NCI-H1417 treated with DMSO at 0.1 percent for 48 hours (cell line): Measurements from ENCODE around the gene DHX57.
"Not testable (repeated sequence)": the region's sequence is repeated elsewhere in the genome, so short reads cannot be mapped to it uniquely, and the experiment has no call there.

Experiments used
- DNase-seq: peaks from one replicate; lab custom pipeline; 2025; lab: John Stamatoyannopoulos, UW

The DHX57 gene

DNA sequence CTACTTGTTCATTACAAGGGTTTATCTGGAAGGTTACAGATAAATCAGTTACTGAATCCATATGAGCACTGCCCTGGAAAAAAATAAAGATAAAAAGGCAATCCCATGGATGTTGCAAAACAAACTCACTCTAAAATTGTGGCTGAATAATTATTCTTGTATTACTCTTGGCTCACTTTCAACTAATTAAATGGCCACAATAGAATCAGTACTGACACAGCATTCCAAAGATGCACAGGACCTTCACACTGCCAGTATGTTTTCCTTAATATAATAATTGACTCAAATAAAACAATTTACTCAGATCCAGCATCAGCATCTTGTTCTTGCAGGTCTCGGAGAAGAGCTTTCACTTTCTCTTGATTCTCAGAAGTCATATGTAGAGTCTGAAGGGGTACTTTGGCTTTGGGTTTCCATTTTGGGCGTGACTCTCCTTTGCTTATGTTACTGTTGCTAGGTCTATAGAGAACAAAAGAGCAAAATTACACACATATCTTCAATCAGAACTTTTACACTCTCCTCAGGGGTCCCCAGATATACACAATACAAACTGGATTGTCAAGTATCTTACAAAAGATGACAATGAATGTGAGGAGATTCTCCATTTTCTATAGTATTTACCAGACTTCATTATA is 12.6 kb downstream of the DHX57 start:
- no peak for DNase-seq

DNA sequence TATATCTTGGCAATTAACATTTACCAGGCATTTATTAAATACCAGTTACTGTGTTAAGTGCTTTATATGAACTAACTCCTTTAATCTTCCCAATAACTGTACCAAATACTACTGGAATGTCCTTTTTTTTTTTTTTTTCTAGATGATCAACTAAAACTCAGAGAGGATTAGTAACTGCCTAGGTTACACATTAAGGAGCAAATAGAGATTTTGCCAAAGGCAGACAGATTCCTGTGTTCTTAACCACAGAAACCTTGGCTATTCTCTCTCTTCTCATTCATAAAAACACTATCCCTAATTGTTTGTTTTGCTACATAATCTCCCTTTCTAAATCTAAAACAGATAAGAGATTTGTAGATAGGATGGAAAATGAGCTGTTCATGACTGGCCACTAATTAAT is 13.3 kb downstream of the DHX57 start:
- no peak for DNase-seq

DNA sequence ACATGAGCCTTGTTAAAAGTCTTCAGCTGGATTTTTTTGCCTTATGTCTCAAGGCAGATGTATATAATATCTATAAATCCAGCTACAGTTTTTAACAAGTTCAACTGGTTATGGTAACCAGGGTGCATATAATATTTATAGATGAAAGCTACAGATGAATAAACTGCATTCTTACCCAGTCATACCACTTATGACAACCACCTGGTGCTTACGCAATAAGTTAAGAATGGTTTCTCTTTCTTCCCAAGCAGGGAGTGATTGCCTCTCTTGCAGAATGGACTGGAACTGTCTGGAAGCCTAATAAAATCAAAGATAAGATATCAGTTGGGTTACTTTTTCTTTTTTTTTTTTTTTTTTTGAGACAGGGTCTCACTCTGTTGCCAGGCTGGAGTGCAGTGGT is 19.6 kb downstream of the DHX57 start:
- DNase-seq = no peak

DNA sequence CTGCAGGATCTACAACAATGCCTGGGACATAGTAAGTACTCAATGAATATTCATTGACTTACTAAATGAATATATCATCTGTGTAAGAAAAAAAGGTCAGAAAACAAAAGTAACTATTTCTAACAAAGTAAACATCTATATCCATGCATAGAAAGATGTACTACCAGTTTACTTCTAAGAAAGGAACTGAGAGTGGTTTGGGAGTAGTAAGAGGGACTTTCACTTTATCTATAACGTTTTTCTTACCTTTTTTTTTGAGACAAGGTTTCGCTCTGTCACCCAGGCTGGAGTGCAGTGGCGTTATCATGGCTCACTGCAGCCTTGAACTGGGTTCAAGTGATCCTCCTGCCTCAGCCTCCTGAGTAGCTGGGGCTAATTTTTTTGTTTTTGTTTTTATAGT is 25.7 kb downstream of the DHX57 start:
- no peak for DNase-seq

- DNase-seq = no peak
Measured at GRCh38 chr2:38836791-38837190, 38.9 kb downstream of the DHX57 start.

- DNase-seq = no peak
Measured at GRCh38 chr2:38835990-38836389, 39.7 kb downstream of the DHX57 start.

GRCh38 chr2:38835015-38835601 is 40.6 kb downstream of the DHX57 start:
- no peak for DNase-seq

DNA sequence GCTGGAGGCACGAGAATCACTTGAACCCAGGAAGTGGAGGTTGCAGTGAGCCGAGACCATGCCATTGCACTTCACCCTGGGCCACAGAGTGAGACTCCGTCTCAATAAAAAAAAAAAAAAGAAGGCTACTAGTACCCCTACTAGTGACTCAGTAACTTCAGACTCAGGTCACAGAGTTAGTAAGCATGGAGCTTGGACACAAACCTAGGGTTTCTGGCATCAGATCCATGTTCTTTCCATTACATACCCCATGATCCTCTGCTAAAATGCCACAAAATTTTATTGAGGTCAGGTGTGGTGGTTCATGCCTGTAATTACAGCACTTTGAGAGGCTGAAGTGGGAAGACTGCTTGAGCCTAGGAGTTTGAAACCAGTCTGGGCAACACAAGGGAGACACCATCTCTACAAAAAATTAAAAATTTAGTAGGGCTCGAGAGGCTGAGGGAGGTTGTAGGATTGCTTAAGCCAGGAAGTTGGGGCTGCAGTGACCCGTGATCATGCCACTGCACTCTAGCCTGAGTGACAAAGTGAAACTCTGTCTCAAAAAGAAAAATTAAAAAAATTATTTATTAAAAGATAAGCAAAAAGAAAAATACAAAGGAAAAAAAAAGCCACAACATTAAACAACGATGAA is 45.1 kb downstream of the DHX57 start:
- no peak for DNase-seq

DNA sequence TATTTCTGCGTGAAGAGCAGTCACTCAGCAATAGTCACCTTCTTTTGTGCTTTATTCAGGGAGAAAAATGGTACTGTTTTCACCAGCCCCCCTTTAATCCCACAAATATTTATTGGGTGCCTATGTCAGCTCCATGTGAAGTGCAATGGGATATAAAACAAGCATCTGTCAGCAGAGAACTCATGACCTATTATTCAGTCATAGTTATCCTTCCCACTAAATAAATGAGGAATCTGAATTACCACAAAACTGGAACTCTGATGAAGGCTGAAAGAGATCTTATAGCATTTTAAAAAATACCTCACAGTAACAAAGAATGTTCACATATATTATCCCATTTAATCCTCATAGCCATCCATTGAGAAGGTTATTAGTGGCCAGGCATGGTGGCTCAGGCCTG is 45.8 kb downstream of the DHX57 start:
- no peak for DNase-seq

DNA sequence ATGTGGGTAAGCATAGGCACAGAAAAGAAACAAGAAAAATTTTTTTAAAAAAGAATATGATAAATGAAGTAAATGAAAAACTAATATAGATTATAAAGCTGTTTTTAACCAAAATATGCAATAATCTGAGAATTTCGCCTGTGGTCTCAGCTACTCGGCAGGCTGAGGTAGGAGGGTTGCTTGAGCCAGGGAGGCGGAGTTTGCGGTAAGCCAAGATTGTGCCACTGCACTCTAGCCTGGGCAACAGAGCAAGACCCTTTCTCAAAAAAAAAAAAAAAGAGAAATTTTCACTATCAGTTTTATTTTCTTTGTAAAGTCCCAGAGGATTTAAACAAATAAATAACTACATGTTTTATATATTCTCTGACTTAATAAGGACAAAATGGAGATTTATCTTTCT is 47.3 kb downstream of the DHX57 start:
- DNase-seq = no peak

GRCh38 chr2:38827539-38828145 is 48.1 kb downstream of the DHX57 start:
- DNase-seq = not testable (repeated sequence)

DNA sequence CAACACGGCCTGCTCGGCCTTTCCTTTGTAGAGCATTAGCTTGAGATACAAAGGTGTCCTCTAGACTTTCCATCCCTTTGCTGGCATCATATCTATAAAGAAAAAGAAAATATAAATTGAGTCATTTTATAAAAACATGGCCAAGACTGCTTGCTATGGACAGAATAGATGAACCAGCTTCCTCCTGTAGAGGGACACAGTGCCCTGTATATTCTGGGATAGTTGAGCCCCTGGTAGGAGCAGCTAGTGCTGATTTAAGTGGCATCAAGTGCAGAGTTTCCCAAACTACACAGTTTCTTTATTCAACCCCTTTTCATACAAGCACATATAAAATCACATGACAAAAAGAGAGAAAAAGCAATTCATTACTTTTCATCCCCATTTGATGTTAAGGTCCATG is 49.8 kb downstream of the DHX57 start:
- no peak for DNase-seq

- no peak for DNase-seq
Measured at GRCh38 chr2:38824906-38825305, 50.8 kb downstream of the DHX57 start.

DNA sequence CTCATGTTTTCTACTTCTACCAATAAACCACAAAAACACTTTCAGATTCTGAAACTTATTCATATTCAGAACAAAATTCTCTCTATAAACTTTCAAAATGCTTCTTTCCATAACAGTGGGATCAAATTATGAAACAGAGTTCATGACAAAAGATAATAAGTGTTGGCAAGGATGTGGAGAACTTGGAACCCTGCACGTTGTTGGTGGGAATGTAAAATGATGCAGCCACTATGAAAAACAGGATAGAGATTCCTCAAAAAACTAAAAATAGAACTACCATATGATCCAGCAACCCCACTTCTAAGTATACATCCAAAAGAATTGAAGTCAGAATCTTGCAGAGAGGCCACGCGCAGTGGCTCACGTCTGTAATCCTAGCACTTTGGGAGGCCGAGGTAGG is 52.3 kb downstream of the DHX57 start:
- DNase-seq = no peak

- no peak for DNase-seq
Measured at GRCh38 chr2:38818565-38818964, 57.2 kb downstream of the DHX57 start.

- DNase-seq = no peak
Measured at GRCh38 chr2:38815936-38816335, 59.8 kb downstream of the DHX57 start.

DNA sequence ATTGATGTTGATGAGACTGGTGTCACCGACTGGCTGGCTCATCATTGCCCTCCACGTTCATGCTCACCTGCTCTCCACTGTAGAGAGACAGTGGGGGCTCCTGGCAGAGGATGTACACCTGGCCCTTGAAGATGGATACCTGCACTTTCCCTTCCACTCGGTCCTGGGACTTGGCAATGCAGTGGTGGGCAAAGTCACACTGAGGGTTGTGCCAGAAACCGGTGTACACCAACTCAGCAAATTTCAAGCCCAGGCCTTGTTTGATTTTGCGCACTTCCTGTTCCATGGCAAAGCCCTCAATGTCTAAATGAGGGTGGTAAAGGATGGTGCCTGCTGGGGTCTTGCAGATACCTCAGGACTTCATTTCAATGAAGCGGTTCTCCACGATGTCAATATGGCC is 65.2 kb downstream of the DHX57 start:
- DNase-seq = no peak

GRCh38 chr2:38808677-38809076 is 67.1 kb downstream of the DHX57 start:
- DNase-seq = no peak

GRCh38 chr2:38806733-38807059 is 69.0 kb downstream of the DHX57 start:
- no peak for DNase-seq

GRCh38 chr2:38806015-38806732 is 69.6 kb downstream of the DHX57 start:
- no peak for DNase-seq

GRCh38 chr2:38797953-38798352 is 77.8 kb downstream of the DHX57 start:
- no peak for DNase-seq

DNA sequence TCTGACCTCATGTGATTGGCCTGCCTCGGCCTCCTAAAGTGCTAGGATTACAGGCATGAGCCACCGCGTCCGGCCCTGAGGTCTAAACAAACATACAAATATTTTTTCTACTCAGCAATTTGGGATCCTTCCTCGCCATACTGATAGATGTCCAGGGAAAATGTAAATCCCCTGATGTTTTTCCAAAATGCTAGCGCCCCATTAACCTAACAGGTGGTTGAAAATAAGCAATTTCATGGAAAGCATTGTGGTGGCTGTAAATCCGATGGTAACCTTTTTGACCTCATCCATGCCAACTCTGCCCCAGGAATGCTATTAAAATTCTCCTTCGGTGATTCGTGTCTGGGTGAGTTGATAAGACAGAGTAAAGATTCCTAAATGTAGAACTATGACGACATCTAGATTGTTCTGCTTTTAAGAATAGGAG is 78.5 kb downstream of the DHX57 start:
- no peak for DNase-seq

DNA sequence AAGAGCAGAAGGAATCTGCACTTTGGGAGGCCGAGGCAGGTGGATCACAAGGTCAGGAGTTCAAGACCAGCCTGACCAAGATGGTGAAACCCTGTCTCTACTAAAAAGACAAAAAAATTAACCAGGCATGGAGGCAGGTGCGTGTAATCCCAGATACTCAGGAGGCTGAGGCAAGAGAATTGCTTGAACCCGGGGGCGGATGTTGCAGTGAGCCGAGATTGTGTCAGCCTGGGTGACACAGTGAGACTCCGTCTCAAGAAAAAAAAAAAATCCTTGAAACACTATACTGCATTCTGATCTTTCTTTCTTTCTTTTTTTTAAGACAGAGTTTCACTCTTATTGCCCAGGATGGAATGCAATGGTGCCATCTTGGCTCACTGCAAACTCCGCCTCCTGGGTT is 80.7 kb downstream of the DHX57 start:
- DNase-seq = not testable (repeated sequence)
